ENCODE data around the gene ATP1B1.

DNA sequence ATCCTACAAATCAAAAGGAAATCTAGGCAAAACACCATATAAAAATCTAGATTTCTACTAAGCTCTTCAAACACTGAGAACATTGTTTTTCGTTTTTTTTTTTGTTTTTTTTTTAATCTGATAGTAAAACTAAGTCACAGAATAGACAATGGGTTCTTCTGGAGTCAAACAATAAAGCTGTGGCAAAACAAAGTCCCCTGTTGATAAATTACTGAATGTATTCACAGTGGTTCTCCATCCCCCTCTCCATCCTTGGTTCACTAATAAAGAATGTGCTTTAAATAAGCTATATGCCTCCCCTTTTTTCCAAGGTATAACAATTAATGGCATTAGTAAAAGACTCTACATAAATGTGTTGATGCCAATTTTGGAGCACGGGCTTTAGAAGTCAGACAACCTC is 16.7 kb upstream of the ATP1B1 start:
- TF ChIP-seq, protein P1, sequence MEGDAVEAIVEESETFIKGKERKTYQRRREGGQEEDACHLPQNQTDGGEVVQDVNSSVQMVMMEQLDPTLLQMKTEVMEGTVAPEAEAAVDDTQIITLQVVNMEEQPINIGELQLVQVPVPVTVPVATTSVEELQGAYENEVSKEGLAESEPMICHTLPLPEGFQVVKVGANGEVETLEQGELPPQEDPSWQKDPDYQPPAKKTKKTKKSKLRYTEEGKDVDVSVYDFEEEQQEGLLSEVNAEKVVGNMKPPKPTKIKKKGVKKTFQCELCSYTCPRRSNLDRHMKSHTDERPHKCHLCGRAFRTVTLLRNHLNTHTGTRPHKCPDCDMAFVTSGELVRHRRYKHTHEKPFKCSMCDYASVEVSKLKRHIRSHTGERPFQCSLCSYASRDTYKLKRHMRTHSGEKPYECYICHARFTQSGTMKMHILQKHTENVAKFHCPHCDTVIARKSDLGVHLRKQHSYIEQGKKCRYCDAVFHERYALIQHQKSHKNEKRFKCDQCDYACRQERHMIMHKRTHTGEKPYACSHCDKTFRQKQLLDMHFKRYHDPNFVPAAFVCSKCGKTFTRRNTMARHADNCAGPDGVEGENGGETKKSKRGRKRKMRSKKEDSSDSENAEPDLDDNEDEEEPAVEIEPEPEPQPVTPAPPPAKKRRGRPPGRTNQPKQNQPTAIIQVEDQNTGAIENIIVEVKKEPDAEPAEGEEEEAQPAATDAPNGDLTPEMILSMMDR (IDR thresholded peaks at IDR 0.05) = no peak
- TF ChIP-seq EZH2 (IDR thresholded peaks at IDR 0.05; ENCODE audit: borderline replicate concordance, insufficient read depth, low read depth, low read length, poor library complexity, severe bottlenecking) = no peak
